ENCODE results near the gene PAPSS2. TPM values are rescaled to one million over a fixed set of nuclear protein-coding genes. Genes with fewer than 3 reads are reported as not detected.
"Not testable (repeated sequence)": the region's sequence is repeated elsewhere in the genome, so short reads cannot be mapped to it uniquely, and the experiment has no call there.

Gene PAPSS2
- total RNA-seq, 2 experiments from 2014 or later: 0.08 TPM; not detected in 1

GRCh38 chr10:87630171-87630570 lies 29.5 kb upstream of the PAPSS2 start:
- Mint-ChIP-seq H3K36me3 (ENCODE audit: low read depth) (no peaks in the 10 kb centered on the region), H3K4me1 (no peaks in the 10 kb centered on the region), H3K4me3 (no peak overlapping the region), H3K9me3 (peaks cover 4% of the 10 kb centered on the region), H3K27me3 (no peaks in the 10 kb centered on the region), H3K27ac (no peak overlapping the region)
- ChIA-PET CTCF (no interaction called here), POLR2A (no interaction called here)
- no peak for DNase-seq

- Mint-ChIP-seq H3K4me3 (no peak overlapping the region), H3K27ac (no peak overlapping the region), H3K36me3 (ENCODE audit: low read depth) (peaks cover 7% of the 10 kb centered on the region), H3K4me1 (peaks cover 10% of the 10 kb centered on the region), H3K27me3 (no peaks in the 10 kb centered on the region), H3K9me3 (peaks cover 6% of the 10 kb centered on the region)
- no peak for DNase-seq
- CTCF ChIA-PET: interaction anchor here (0.6 to 1.1 kb wide), 2 partner anchors 10 to 12 kb away, joined by 3 read pairs; no protein-coding TSS in a partner anchor
- POLR2A ChIA-PET: no interaction called here
These were observed 27.2 kb upstream of the PAPSS2 start for GRCh38 chr10:87632454-87632853.

- Mint-ChIP-seq H3K36me3 (ENCODE audit: low read depth) (peaks cover 7% of the 10 kb centered on the region), H3K27me3 (no peaks in the 10 kb centered on the region), H3K4me1 (peaks cover 10% of the 10 kb centered on the region), H3K27ac (no peak overlapping the region), H3K4me3 (no peak overlapping the region), H3K9me3 (peaks cover 6% of the 10 kb centered on the region)
- DNase-seq: no peak
- POLR2A ChIA-PET: no interaction called here
- CTCF ChIA-PET: no interaction called here
These were observed 25.4 kb upstream of the PAPSS2 start for GRCh38 chr10:87634311-87634710.

- Mint-ChIP-seq H3K36me3 (ENCODE audit: low read depth) (peaks cover 7% of the 10 kb centered on the region), H3K4me3 (no peak overlapping the region), H3K9me3 (peaks cover 6% of the 10 kb centered on the region), H3K27ac (peak overlapping the region; percentile 68), H3K27me3 (no peaks in the 10 kb centered on the region), H3K4me1 (peaks cover 10% of the 10 kb centered on the region)
- peak; percentile 22 for DNase-seq
- POLR2A ChIA-PET: no interaction called here
- CTCF ChIA-PET: no interaction called here
These were observed 24.0 kb upstream of the PAPSS2 start for GRCh38 chr10:87635498-87636312.

DNA sequence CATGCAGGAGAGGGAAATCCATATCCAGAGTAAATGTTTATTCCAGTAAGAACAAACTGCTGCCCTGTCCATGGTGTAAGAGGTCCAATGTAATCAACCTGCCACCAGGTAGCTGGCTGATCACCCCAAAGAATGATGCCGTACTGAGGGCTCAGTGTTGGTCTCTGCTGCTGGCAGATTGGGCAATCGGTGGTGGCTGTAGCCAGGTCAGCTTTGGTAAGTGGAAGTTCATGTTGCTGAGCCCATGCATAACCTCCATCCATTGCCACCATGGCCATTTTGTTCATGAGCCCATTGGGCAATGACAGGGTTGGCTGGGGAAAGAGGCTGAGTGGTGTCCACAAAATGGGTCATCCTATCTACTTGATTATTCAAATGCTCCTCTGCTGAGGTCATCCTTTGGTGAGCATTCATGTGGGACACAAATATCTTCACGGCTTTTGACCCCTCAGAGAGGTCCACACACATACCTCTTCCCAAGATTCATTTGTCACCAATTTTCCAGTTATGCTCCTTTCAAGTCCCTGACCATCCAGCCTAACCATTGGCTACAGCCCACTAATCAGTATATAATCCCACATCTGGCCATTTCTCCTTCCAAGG lies 23.3 kb upstream of the PAPSS2 start:
- no peaks in the 10 kb centered on the region for H3K27me3 Mint-ChIP-seq
- peaks cover 6% of the 10 kb centered on the region for H3K9me3 Mint-ChIP-seq
- POLR2A ChIA-PET: no interaction called here
- CTCF ChIA-PET: no interaction called here
- H3K27ac Mint-ChIP-seq: no peak overlapping the region
- peaks cover 10% of the 10 kb centered on the region for H3K4me1 Mint-ChIP-seq
- no peak for DNase-seq
- peaks cover 7% of the 10 kb centered on the region for H3K36me3 Mint-ChIP-seq (ENCODE audit: low read depth)
- no peak overlapping the region for H3K4me3 Mint-ChIP-seq

DNA sequence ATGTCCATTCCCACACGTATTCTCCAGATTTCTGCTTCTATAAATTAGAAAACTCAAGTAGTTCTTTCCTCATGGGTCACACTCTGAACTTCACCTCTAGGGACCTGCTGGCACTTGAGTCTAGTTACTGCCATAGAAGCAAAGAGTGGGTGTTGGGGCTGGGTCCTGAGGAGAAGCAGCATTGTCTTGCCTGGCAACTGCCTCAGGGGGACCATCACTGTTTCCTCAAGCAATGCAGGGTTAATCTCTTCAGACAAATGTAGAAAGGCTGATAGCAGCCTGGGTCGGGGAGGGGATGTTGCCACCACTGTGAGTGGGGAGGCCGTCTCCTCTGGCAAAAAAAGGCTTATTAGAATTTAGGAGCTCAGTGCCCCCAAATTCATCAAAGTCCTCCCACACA lies 20.2 kb upstream of the PAPSS2 start:
- no peak for DNase-seq
- CTCF ChIA-PET: no interaction called here
- H3K4me3 Mint-ChIP-seq: no peak overlapping the region
- H3K36me3 Mint-ChIP-seq (ENCODE audit: low read depth): peaks cover 7% of the 10 kb centered on the region
- no peaks in the 10 kb centered on the region for H3K27me3 Mint-ChIP-seq
- peaks cover 4% of the 10 kb centered on the region for H3K9me3 Mint-ChIP-seq
- no peak overlapping the region for H3K27ac Mint-ChIP-seq
- peaks cover 10% of the 10 kb centered on the region for H3K4me1 Mint-ChIP-seq
- POLR2A ChIA-PET: no interaction called here

- peaks cover 10% of the 10 kb centered on the region for H3K4me1 Mint-ChIP-seq
These were observed 19.6 kb upstream of the PAPSS2 start for GRCh38 chr10:87640043-87640442.

GRCh38 chr10:87642486-87642885 lies 17.2 kb upstream of the PAPSS2 start:
- CTCF ChIA-PET: no interaction called here
- POLR2A ChIA-PET: no interaction called here
- no peak overlapping the region for H3K4me3 Mint-ChIP-seq

More at GRCh38 chr10:87640043-87640442, 19.6 kb upstream of the PAPSS2 start:
- CTCF ChIA-PET: no interaction called here
- no peak for DNase-seq
- H3K9me3 Mint-ChIP-seq: peaks cover 2% of the 10 kb centered on the region
- H3K27ac Mint-ChIP-seq: no peak overlapping the region
- POLR2A ChIA-PET: no interaction called here
- H3K36me3 Mint-ChIP-seq (ENCODE audit: low read depth): peaks cover 7% of the 10 kb centered on the region
- no peak overlapping the region for H3K4me3 Mint-ChIP-seq
- H3K27me3 Mint-ChIP-seq: no peaks in the 10 kb centered on the region

GRCh38 chr10:87642988-87643387 lies 16.7 kb upstream of the PAPSS2 start:
- DNase-seq: no peak
- CTCF ChIA-PET: no interaction called here
- Mint-ChIP-seq H3K4me1 (no peaks in the 10 kb centered on the region), H3K27ac (no peak overlapping the region), H3K36me3 (ENCODE audit: low read depth) (no peaks in the 10 kb centered on the region), H3K9me3 (peaks cover 3% of the 10 kb centered on the region), H3K27me3 (no peaks in the 10 kb centered on the region), H3K4me3 (no peak overlapping the region)
- POLR2A ChIA-PET: no interaction called here

More at GRCh38 chr10:87642486-87642885, 17.2 kb upstream of the PAPSS2 start:
- no peak for DNase-seq
- no peaks in the 10 kb centered on the region for H3K36me3 Mint-ChIP-seq (ENCODE audit: low read depth)
- no peaks in the 10 kb centered on the region for H3K27me3 Mint-ChIP-seq
- H3K27ac Mint-ChIP-seq: no peak overlapping the region
- H3K9me3 Mint-ChIP-seq: peaks cover 3% of the 10 kb centered on the region
- no peaks in the 10 kb centered on the region for H3K4me1 Mint-ChIP-seq

DNA sequence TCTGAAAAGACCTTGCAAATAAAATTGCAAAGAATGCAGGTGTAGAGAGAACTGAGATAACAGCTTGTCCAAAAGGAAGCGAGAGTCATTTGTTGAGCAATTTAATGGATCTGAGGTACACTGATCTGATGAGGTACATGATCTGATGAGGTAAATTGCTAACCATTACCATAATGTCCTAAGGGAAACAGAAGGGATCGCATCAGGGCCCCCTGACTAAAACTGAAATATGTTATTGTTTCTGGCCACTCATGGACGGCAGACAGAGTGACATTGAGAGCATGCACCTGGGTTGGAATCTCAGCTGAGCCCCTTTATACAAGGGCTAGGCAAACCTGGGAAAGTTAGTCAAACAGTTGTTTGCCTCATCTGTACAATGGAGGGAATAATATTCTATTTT lies 15.8 kb upstream of the PAPSS2 start:
- Mint-ChIP-seq H3K4me1 (no peaks in the 10 kb centered on the region), H3K27me3 (no peaks in the 10 kb centered on the region), H3K36me3 (ENCODE audit: low read depth) (no peaks in the 10 kb centered on the region), H3K27ac (no peak overlapping the region), H3K9me3 (peaks cover 3% of the 10 kb centered on the region), H3K4me3 (no peak overlapping the region)
- POLR2A ChIA-PET: no interaction called here
- CTCF ChIA-PET: interaction anchor here (1.2 kb wide), 1 partner anchor 11 kb away, joined by 3 read pairs; no protein-coding TSS in a partner anchor
- DNase-seq: no peak

GRCh38 chr10:87644500-87644899 lies 15.2 kb upstream of the PAPSS2 start:
- H3K4me1 Mint-ChIP-seq; H3K4me3 Mint-ChIP-seq; H3K27me3 Mint-ChIP-seq; H3K27ac Mint-ChIP-seq; POLR2A ChIA-PET; H3K36me3 Mint-ChIP-seq (ENCODE audit: low read depth); H3K9me3 Mint-ChIP-seq; DNase-seq: not testable (repeated sequence)
- CTCF ChIA-PET: interaction anchor here (1.2 kb wide), 1 partner anchor 11 kb away, joined by 3 read pairs; no protein-coding TSS in a partner anchor

GRCh38 chr10:87646192-87646909 lies 13.3 kb upstream of the PAPSS2 start:
- ChIA-PET CTCF (interaction anchor here (0.6 kb wide), 1 partner anchor 66 kb away, joined by 4 read pairs; no protein-coding TSS in a partner anchor), POLR2A (no interaction called here)
- Mint-ChIP-seq H3K27me3 (no peaks in the 10 kb centered on the region), H3K9me3 (peaks cover 3% of the 10 kb centered on the region), H3K36me3 (ENCODE audit: low read depth) (no peaks in the 10 kb centered on the region), H3K4me1 (no peaks in the 10 kb centered on the region), H3K4me3 (no peak overlapping the region), H3K27ac (no peak overlapping the region)
- DNase-seq: no peak

DNA sequence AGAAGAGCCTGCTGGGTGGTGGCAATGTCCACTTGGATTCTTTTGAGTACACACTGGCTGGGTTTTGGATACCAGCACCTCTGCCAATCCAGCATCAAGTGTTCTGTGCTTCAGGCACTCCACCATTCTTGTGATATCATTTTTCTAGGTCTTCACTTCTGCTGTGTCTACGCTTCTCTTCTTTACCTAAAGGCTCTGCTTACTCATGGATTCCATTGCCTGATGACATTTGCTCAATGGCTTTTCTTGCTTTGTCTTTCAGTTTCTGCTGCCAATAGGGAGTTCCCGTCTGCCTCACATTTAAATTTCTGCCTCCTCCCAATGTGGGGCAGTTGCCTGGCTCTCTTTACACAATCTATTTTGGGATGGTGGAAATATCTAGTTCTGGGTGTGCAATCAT lies 12.7 kb upstream of the PAPSS2 start:
- Mint-ChIP-seq H3K27ac (no peak overlapping the region), H3K4me3 (no peak overlapping the region), H3K36me3 (ENCODE audit: low read depth) (no peaks in the 10 kb centered on the region), H3K9me3 (peaks cover 3% of the 10 kb centered on the region), H3K4me1 (no peaks in the 10 kb centered on the region), H3K27me3 (no peaks in the 10 kb centered on the region)
- DNase-seq: no peak
- POLR2A ChIA-PET: no interaction called here
- CTCF ChIA-PET: no interaction called here

All from activated CD4-positive, alpha-beta T cell treated with anti-CD3 and anti-CD28 coated beads, Interleukin-2, amount 10 ng/mL, durations not matched to agents 7 days and 5 days (primary cell).